Osteoblast (primary cell): ENCODE results near the gene MISP. TPM values are rescaled to one million over a fixed set of nuclear protein-coding genes. Genes with fewer than 3 reads are reported as not detected.

Experiments
- DNase-seq: peaks from one replicate; pipeline ENCODE4 v3.0.0; 2011; ENCODE audit warnings: low spot score, mixed read lengths; ENCODE audit not compliant: insufficient read length; ENCODE audit errors: missing footprints
- H2AFZ ChIP-seq: 2 replicates; pipeline ENCODE4 v1.6.0; 2011; ENCODE audit warnings: mild to moderate bottlenecking, low read length
- H3K27ac ChIP-seq: 2 replicates; pipeline ENCODE4 v1.5.1; 2011; ENCODE audit warnings: mild to moderate bottlenecking, low read depth, low read length, moderate library complexity
- H3K27me3 ChIP-seq: 2 replicates; pipeline ENCODE4 v1.6.0; 2012; ENCODE audit warnings: mild to moderate bottlenecking, control low read depth, inconsistent platforms, low read length, moderate library complexity; ENCODE audit not compliant: insufficient read depth
- H3K36me3 ChIP-seq: 2 replicates; pipeline ENCODE4 v1.5.1; 2011; ENCODE audit warnings: mild to moderate bottlenecking, low read length, control low read depth, moderate library complexity; ENCODE audit not compliant: insufficient read depth
- H3K4me1 ChIP-seq: 2 replicates; pipeline ENCODE4 v1.5.1; 2011; ENCODE audit warnings: mild to moderate bottlenecking, low read length, control low read depth, moderate library complexity; ENCODE audit not compliant: insufficient read depth
- H3K4me2 ChIP-seq: 2 replicates; pipeline ENCODE4 v1.6.0; 2011; ENCODE audit warnings: mild to moderate bottlenecking, low read length; ENCODE audit not compliant: insufficient read depth
- H3K4me3 ChIP-seq: fragments of 200-600 bp; sonication (generic); 3 replicates; pipeline ENCODE4 v1.5.1; 2012; ENCODE audit warnings: mild to moderate bottlenecking, low read length, inconsistent platforms; ENCODE audit not compliant: insufficient read depth
- H3K79me2 ChIP-seq: 2 replicates; pipeline ENCODE4 v1.6.0; 2012; ENCODE audit warnings: mild to moderate bottlenecking, low read length, control low read depth, inconsistent platforms; ENCODE audit not compliant: insufficient read depth
- H3K9me3 ChIP-seq: 2 replicates; pipeline ENCODE4 v1.5.1; 2011; ENCODE audit warnings: low read depth, low read length, control low read depth
- H4K20me1 ChIP-seq: 2 replicates; pipeline ENCODE4 v1.6.0; 2012; ENCODE audit warnings: mild to moderate bottlenecking, low read length, control low read depth; ENCODE audit not compliant: insufficient read depth
- total RNA-seq: library from RNA; depleted of rRNA; stranded (reverse); fragments of >200 nt; gene quantifications from 2 replicates; pipeline ENCODE4 v1.2.3, GENCODE V29; 2012
- TF ChIP-seq, protein P1 (sequence below): IDR thresholded peaks from 2 replicates; pipeline ENCODE4 v1.5.1; 2011; ENCODE audit warnings: mild to moderate bottlenecking, low read depth, low read length, moderate library complexity; ENCODE audit errors: extremely low read depth

Gene MISP
- total RNA-seq, 1 donor, result 0.36 TPM

GRCh38 chr19:763869-764268 is 13.0 kb downstream of the MISP start:
- H3K4me3 ChIP-seq, result no peak overlapping the region
- H3K27me3 ChIP-seq, result no peaks in the 10 kb centered on the region
- no peaks in the 10 kb centered on the region for H4K20me1 ChIP-seq
- no peak overlapping the region for H3K27ac ChIP-seq
- H3K9me3 ChIP-seq, result no peaks in the 10 kb centered on the region
- no peak overlapping the region for H2AFZ ChIP-seq
- H3K79me2 ChIP-seq, result no peaks in the 10 kb centered on the region
- DNase-seq, result peak; percentile 58
- TF ChIP-seq, protein P1, sequence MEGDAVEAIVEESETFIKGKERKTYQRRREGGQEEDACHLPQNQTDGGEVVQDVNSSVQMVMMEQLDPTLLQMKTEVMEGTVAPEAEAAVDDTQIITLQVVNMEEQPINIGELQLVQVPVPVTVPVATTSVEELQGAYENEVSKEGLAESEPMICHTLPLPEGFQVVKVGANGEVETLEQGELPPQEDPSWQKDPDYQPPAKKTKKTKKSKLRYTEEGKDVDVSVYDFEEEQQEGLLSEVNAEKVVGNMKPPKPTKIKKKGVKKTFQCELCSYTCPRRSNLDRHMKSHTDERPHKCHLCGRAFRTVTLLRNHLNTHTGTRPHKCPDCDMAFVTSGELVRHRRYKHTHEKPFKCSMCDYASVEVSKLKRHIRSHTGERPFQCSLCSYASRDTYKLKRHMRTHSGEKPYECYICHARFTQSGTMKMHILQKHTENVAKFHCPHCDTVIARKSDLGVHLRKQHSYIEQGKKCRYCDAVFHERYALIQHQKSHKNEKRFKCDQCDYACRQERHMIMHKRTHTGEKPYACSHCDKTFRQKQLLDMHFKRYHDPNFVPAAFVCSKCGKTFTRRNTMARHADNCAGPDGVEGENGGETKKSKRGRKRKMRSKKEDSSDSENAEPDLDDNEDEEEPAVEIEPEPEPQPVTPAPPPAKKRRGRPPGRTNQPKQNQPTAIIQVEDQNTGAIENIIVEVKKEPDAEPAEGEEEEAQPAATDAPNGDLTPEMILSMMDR, result no peak
- no peaks in the 10 kb centered on the region for H3K36me3 ChIP-seq
- H3K4me2 ChIP-seq, result no peak overlapping the region
- peaks cover 4% of the 10 kb centered on the region for H3K4me1 ChIP-seq

DNA sequence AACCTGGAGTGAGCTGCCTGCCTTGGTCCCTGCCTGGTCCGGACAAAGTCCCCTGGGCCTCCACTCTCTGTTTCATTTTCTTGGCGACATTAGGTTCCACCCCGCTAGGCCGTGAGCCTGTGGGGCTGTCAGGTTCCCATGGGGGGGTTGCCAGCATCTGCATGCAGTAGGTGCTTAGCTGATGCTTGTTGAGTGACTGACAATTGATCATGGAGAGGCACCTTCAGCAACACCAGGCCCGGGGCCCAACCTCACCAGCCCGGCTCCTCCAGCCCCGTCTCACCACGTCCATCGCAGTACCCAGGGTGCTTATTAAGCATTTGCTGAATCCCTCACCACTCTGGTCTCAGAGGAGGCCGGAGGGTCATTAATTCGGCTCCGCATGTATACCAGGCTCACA is 13.4 kb downstream of the MISP start:
- no peaks in the 10 kb centered on the region for H3K9me3 ChIP-seq
- H3K4me3 ChIP-seq, result no peak overlapping the region

GRCh38 chr19:765179-765738 is 14.3 kb downstream of the MISP start:
- Histone ChIP-seq H3K4me3 (no peak overlapping the region), H3K27ac (no peak overlapping the region), H3K4me2 (no peak overlapping the region), H3K36me3 (no peaks in the 10 kb centered on the region), H3K79me2 (no peaks in the 10 kb centered on the region), H4K20me1 (no peaks in the 10 kb centered on the region), H3K9me3 (no peaks in the 10 kb centered on the region), H2AFZ (no peak overlapping the region), H3K27me3 (no peaks in the 10 kb centered on the region), H3K4me1 (peaks cover 4% of the 10 kb centered on the region)
- DNase-seq, result peak; percentile 44
- TF ChIP-seq, protein P1, result no peak

More for the DNA sequence above, 13.4 kb downstream of the MISP start:
- Histone ChIP-seq H3K79me2 (no peaks in the 10 kb centered on the region), H2AFZ (no peak overlapping the region), H3K4me1 (peaks cover 4% of the 10 kb centered on the region), H3K4me2 (no peak overlapping the region), H3K27me3 (no peaks in the 10 kb centered on the region), H4K20me1 (no peaks in the 10 kb centered on the region), H3K27ac (no peak overlapping the region), H3K36me3 (no peaks in the 10 kb centered on the region)
- TF ChIP-seq, protein P1, result no peak
- DNase-seq, result peak; percentile 74

DNA sequence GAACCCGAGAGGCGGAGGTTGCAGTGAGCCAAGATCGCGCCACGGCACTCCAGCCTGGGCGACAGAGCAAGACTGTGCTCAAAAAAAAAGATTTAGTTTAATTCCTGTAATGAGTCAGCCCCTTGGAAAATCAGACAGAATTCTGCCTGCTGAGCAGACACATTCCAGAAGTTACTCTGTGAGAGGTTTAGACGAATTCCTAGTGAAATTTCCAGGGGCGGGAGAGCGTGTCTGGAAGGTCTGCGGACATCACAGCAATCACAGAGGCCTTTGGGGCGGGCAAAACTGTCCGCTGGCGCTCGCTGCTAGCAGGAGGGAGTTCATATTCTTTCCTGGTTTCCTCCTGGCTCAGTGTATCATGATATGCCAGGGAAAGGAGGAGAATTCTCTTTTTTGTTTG is 17.5 kb downstream of the MISP start:
- TF ChIP-seq, protein P1, result no peak
- DNase-seq, result peak; percentile 95
- Histone ChIP-seq H3K27me3 (no peaks in the 10 kb centered on the region), H3K4me3 (no peak overlapping the region), H3K27ac (peak overlapping the region; percentile 37), H3K9me3 (no peaks in the 10 kb centered on the region), H3K4me1 (peaks cover 4% of the 10 kb centered on the region), H3K79me2 (no peaks in the 10 kb centered on the region), H2AFZ (peak overlapping the region; percentile 28), H3K36me3 (no peaks in the 10 kb centered on the region), H4K20me1 (no peaks in the 10 kb centered on the region), H3K4me2 (peak overlapping the region; percentile 55)
